Loucy (cell line): ENCODE data around the gene FAM3C.

Source experiments
- EZH2phosphoT487 ChIP-seq: fragments of 200-600 bp; IDR thresholded peaks from 2 replicates; pipeline ENCODE4 v1.6.1; 2018; ENCODE audit warnings: antibody characterized with exemption, mild to moderate bottlenecking, moderate library complexity, borderline replicate concordance
- TF ChIP-seq, protein P1 (sequence below): fragments of 200-600 bp; sonication (generic); conservative IDR thresholded peaks from 2 replicates; pipeline ENCODE4 v1.5.1; 2014; ENCODE audit warnings: mild to moderate bottlenecking, antibody characterized with exemption, low read length

DNA sequence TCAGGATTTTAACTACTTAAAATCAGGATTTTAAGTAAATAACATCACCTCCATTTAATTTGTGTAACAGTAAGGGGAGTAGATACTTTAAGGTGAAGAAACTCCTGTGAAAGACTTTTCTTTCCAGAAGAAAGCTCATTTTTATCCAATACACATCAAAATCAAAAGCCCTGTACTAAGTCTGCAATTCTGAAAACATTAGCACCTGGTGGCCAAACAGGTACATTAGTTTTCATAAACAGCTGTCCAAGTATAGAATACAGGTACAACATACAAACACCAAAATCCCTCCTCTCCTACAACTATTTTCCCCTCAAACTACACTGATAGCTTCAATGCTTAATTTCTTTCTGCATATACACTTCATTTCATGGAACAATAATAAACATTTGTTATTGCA, 22.9 kb downstream of the FAM3C start:
- TF ChIP-seq, protein P1, sequence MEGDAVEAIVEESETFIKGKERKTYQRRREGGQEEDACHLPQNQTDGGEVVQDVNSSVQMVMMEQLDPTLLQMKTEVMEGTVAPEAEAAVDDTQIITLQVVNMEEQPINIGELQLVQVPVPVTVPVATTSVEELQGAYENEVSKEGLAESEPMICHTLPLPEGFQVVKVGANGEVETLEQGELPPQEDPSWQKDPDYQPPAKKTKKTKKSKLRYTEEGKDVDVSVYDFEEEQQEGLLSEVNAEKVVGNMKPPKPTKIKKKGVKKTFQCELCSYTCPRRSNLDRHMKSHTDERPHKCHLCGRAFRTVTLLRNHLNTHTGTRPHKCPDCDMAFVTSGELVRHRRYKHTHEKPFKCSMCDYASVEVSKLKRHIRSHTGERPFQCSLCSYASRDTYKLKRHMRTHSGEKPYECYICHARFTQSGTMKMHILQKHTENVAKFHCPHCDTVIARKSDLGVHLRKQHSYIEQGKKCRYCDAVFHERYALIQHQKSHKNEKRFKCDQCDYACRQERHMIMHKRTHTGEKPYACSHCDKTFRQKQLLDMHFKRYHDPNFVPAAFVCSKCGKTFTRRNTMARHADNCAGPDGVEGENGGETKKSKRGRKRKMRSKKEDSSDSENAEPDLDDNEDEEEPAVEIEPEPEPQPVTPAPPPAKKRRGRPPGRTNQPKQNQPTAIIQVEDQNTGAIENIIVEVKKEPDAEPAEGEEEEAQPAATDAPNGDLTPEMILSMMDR = peak; percentile 32; the same call in 1 of the 2 replicates
- no peak for TF ChIP-seq EZH2phosphoT487
